Measurements from ENCODE around the gene MTPN. TPM values are rescaled to one million over a fixed set of nuclear protein-coding genes. Genes with fewer than 3 reads are reported as not detected.

Gene MTPN
- total RNA-seq, 4 donors from 2014 or later = 39.4 to 74.3 (median 62.9) TPM

- no peaks in the 10 kb centered on the region for H3K9me3 ChIP-seq
- H3K36me3 ChIP-seq = peaks cover 0 to 9% (median 0%) of the 10 kb centered on the region in 3 donors
- no peak overlapping the region for H3K4me3 ChIP-seq
- H3K27me3 ChIP-seq = no peaks in the 10 kb centered on the region
- TF ChIP-seq CTCF (IDR thresholded peaks at IDR 0.05) = no peak
- no peak for TF ChIP-seq POLR2A (IDR thresholded peaks at IDR 0.05)
- H3K4me1 ChIP-seq = no peaks in the 10 kb centered on the region
- DNase-seq = no peak
- H3K27ac ChIP-seq = no peak overlapping the region
These were observed 52.9 kb downstream of the MTPN start for GRCh38 chr7:135924302-135924701.

DNA sequence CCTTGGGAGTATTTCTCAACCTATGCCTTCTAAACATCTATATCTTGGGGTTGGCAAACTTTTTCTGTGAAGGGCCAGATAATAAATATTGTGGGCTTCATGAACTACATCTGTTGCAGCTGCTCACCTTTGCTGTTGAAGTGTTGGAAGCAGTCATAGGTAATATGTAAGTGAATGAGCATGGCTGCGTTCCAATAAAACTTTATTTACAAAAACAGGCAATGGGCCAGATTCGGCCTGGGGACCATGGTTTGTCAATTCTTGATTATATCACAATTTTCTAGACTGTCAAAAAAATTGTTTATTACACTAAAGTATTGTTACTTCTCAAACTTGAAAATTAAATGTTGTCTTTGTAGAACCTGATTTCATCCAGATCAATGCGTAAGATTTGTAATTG is 54.9 kb downstream of the MTPN start:
- Histone ChIP-seq H3K4me3 (no peak overlapping the region), H3K36me3 (no peaks in the 10 kb centered on the region), H3K9me3 (no peaks in the 10 kb centered on the region), H3K27ac (no peak overlapping the region), H3K27me3 (no peaks in the 10 kb centered on the region), H3K4me1 (no peaks in the 10 kb centered on the region)
- TF ChIP-seq CTCF (IDR thresholded peaks at IDR 0.05) (no peak), POLR2A (IDR thresholded peaks at IDR 0.05) (no peak)
- no peak for DNase-seq

- TF ChIP-seq POLR2A (IDR thresholded peaks at IDR 0.05) (no peak), CTCF (IDR thresholded peaks at IDR 0.05) (no peak)
- H3K9me3 ChIP-seq = no peaks in the 10 kb centered on the region
- no peak overlapping the region for H3K27ac ChIP-seq
- H3K36me3 ChIP-seq = no peaks in the 10 kb centered on the region
- H3K4me1 ChIP-seq = no peaks in the 10 kb centered on the region
- H3K4me3 ChIP-seq = no peak overlapping the region
- DNase-seq = no peak
- no peaks in the 10 kb centered on the region for H3K27me3 ChIP-seq
These were observed 56.7 kb downstream of the MTPN start for GRCh38 chr7:135920478-135920877.

DNA sequence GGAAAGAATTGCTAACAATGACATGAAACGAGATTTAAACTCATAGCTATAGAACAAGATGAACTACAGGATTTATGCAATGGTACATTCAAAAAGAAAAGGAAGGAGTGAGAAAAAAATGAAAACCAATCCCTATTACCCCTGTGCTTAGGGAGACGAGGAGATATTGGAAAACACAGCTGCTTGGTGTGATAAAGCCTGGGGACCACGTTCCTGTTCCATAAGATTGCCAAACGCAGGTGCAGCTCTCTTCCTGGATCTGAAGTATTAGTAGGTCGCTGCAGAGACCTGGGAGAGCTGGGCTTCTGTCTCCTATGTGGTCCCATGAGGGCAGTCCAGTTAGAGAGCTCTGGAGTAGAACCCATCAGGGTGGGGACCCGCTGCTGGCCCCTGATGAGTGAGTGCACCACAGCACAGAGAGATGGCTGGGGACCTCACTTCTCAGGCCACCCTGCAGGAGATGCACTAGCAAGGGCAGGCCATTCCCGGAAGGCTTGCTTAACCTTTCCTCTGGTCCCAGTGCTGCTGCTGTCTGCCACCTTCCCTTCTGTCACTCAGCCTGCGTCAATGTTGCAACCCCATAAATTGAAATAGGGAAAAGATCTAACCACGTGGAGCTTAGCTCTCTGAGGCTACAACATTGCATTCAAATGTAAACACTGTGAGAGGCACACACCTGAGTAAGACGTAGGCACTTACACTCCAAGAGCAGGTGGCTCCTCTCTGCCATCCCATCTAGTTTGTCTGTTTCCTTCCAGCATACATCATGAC is 57.9 kb downstream of the MTPN start:
- no peaks in the 10 kb centered on the region for H3K9me3 ChIP-seq
- H3K4me1 ChIP-seq = no peaks in the 10 kb centered on the region
- TF ChIP-seq POLR2A (IDR thresholded peaks at IDR 0.05) (no peak), CTCF (IDR thresholded peaks at IDR 0.05) (no peak)

GRCh38 chr7:135918134-135918533 is 59.0 kb downstream of the MTPN start:
- Histone ChIP-seq H3K4me3 (no peak overlapping the region), H3K27me3 (no peaks in the 10 kb centered on the region), H3K36me3 (no peaks in the 10 kb centered on the region), H3K27ac (no peak overlapping the region), H3K4me1 (no peaks in the 10 kb centered on the region), H3K9me3 (no peaks in the 10 kb centered on the region)
- no peak for TF ChIP-seq CTCF (IDR thresholded peaks at IDR 0.05)
- no peak for TF ChIP-seq POLR2A (IDR thresholded peaks at IDR 0.05)
- DNase-seq = no peak

More for the DNA sequence above, 57.9 kb downstream of the MTPN start:
- Histone ChIP-seq H3K27me3 (no peaks in the 10 kb centered on the region), H3K36me3 (no peaks in the 10 kb centered on the region), H3K4me3 (no peak overlapping the region), H3K27ac (no peak overlapping the region)
- DNase-seq = no peak

All from Peyer's patch (tissue), 4 donors.